Adrenal gland (tissue), 12 donors: ENCODE results near the gene ABHD13. TPM values are rescaled to one million over a fixed set of nuclear protein-coding genes. Genes with fewer than 3 reads are reported as not detected.

Experiments used
- DNase-seq, 7 donors: peaks; one replicate each; pipeline ENCODE4 v3.0.0-alpha.2; 2019 to 2020
- H3K27ac ChIP-seq, 5 donors: fragments of 200-600 bp; sonication (generic) in 4 of 5; 1 replicate in 3 of 5; 2 replicates in 2 of 5; pipeline versions ENCODE4 v1.5.1 to v1.8.0; 2016 to 2020; ENCODE audit warnings: mild to moderate bottlenecking in 1 of 5
- H3K27me3 ChIP-seq: fragments of 200-600 bp; 2 replicates; pipeline ENCODE4 v1.8.0; 2021
- H3K36me3 ChIP-seq, 2 donors: fragments of 200-600 bp; replicated peaks in 1 of 2; 1 replicate in 1 of 2; 2 replicates in 1 of 2; pipeline versions ENCODE4 v1.5.1 to v1.8.0; 2018 to 2022
- H3K4me1 ChIP-seq, 2 donors: fragments of 200-600 bp; replicated peaks in 1 of 2; 1 replicate in 1 of 2; 2 replicates in 1 of 2; pipeline versions ENCODE4 v1.5.1 to v1.8.0; 2018 to 2021
- H3K4me3 ChIP-seq, 4 donors: fragments of 200-600 bp; sonication (generic) in 3 of 4; one replicate each; pipeline ENCODE4 v1.5.1; 2016 to 2018
- H3K9me3 ChIP-seq, 3 donors: fragments of 200-600 bp; sonication (generic) in 1 of 3; replicated peaks in 1 of 3; 1 replicate in 2 of 3; 2 replicates in 1 of 3; pipeline versions ENCODE4 v1.5.1 to v1.8.0; 2016 to 2021
- CTCF ChIP-seq, 6 experiments: fragments of 450-650 bp in 4 of 6; fragments of 200-600 bp in 2 of 6; sonication (generic) in 1 of 6; IDR thresholded peaks; 1 replicate in 5 of 6; 2 replicates in 1 of 6; pipeline versions ENCODE4 v1.5.1 to v1.8.0; 2016 to 2021; ENCODE audit warnings: antibody characterized with exemption in 6 of 6, mild to moderate bottlenecking in 2 of 6, moderate library complexity in 1 of 6
- POLR2A ChIP-seq, 2 donors: fragments of 450-650 bp; IDR thresholded peaks; one replicate each; pipeline ENCODE4 v1.6.1; 2017; ENCODE audit warnings: antibody characterized with exemption in 2 of 2, mild to moderate bottlenecking in 2 of 2, moderate library complexity in 1 of 2
- WGBS, 4 donors: extraction: QIAGEN DNeasy Blood & Tissue Kit in 2 of 4; methylation state at CpG; one replicate each; pipeline versions ENCODE4 v1.1.5 to v1.1.7; 2013 to 2017; 5-methylcytosine and 5-hydroxymethylcytosine counted together
- intact Hi-C, 2 donors: fragments of 100-400 bp; cut with DNase I; formaldehyde crosslinking; loops; one replicate each; pipeline versions ENCODE4 v1.14.1 to v1.15.0; 2022 to 2023
- polyA plus RNA-seq, 3 donors: library from polyadenylated mRNA; stranded (reverse); fragments of 200-250 nt in 2 of 3; fragments of 350-450 nt in 1 of 3; fragmentation: Illumina TruSeq in 1 of 3; extraction: RNeasy Lipid Tissue Mini Kit (QIAGEN cat#74804) in 1 of 3; gene quantifications; one replicate each; pipeline ENCODE4 v1.2.3, GENCODE V29; 2013 to 2014
- total RNA-seq, 9 donors: library from RNA; depleted of rRNA in 4 of 9; stranded (reverse); fragments of >200 nt in 4 of 9; fragments of 120-200 nt in 1 of 9; fragmentation: NEBNext Ultra II Directional in 1 of 9; extraction: Animal tissue kit (Norgen Biotek cat#: 25700) in 1 of 9; gene quantifications; one replicate each; pipeline versions ENCODE4 v1.1.0 to v1.2.4, GENCODE V29; 2013 to 2023
- donor health status: healthy with polysubstance abuse.
- donor health status: Bipolar disorder and iron deficiency.
- donor health status: DM: yes; HTN: yes; CAD: no.
- donor health status: DM: no; HTN: no; CAD: no.
- donor health status: DM: no; HTN: no; CAD: no.
- donor health status: DM: yes; HTN: yes; CAD: no.

The ABHD13 gene
- total and polyA plus RNA-seq, 12 donors = 2.6 to 11.6 (median 8.3) TPM

DNA sequence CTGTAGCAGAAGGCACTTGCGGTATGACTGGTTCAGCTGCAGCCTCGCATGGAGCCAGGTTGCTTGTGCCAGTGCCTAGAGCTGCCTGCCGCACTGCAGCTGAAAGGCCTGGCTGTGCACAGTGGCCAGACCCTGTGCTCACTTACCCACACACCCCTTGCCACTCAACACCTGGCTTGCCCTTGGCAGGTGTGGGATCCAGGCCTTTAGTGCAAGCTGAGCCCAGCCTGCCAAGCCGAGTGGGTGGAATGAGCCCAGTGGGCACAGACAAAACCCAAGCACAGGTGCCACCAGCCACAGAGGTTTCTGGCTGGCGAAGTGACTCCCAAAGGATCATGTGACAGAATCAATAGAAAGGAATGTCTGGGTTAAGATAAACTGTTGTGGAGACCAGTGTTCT lies 22.3 kb upstream of the ABHD13 start:
- intact Hi-C loops = no loop called here
- H3K27ac ChIP-seq = no peak overlapping the region
- no peaks in the 10 kb centered on the region for H3K36me3 ChIP-seq
- 77 to 96% (median 87%) methylated on average over 3 to 5 of the region's 5 CpGs for WGBS, 4 donors
- no peaks in the 10 kb centered on the region for H3K9me3 ChIP-seq
- H3K4me3 ChIP-seq = no peak overlapping the region
- no peak for DNase-seq
- H3K27me3 ChIP-seq = peaks cover 4% of the 10 kb centered on the region
- H3K4me1 ChIP-seq = no peaks in the 10 kb centered on the region
- no peak for TF ChIP-seq CTCF (IDR thresholded peaks at IDR 0.05)
- TF ChIP-seq POLR2A (IDR thresholded peaks at IDR 0.05) = no peak

DNA sequence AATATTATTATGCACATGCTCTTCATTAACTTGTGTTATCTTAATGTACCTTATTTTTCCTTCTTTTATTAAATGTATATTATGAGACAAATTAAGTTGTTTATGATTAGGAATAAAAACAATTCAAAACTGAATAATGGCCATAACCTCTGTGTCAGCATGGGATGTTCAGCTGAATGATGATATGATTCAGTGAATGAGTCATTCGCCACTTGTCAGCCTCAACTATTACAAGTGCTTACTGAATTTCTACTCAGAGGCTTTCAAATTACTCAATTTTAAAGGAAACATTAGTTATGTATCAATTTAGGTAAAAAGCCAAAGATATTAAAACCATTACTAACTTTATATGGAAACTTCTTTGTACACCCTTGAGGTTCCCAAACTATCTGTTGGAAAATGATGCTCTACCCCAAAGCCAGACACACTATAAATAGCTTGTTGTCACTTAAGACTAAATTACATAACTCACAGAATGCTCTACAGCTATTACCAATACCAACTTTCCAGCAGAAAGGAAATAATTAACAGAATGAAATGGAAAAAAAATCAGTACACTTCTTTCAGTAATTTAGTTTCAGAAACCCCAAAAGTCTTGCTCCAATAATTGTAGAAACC lies 17.3 kb upstream of the ABHD13 start:
- Histone ChIP-seq H3K36me3 (no peaks in the 10 kb centered on the region), H3K27me3 (peaks cover 4% of the 10 kb centered on the region), H3K27ac (no peak overlapping the region), H3K4me1 (no peaks in the 10 kb centered on the region), H3K9me3 (no peaks in the 10 kb centered on the region), H3K4me3 (no peak overlapping the region)
- TF ChIP-seq CTCF (IDR thresholded peaks at IDR 0.05) = no peak
- TF ChIP-seq POLR2A (IDR thresholded peaks at IDR 0.05) = no peak
- 43 to 59% (median 53%) methylated on average over 1 of the region's 1 CpG for WGBS, 4 donors
- intact Hi-C loops = no loop called here
- no peak for DNase-seq

DNA sequence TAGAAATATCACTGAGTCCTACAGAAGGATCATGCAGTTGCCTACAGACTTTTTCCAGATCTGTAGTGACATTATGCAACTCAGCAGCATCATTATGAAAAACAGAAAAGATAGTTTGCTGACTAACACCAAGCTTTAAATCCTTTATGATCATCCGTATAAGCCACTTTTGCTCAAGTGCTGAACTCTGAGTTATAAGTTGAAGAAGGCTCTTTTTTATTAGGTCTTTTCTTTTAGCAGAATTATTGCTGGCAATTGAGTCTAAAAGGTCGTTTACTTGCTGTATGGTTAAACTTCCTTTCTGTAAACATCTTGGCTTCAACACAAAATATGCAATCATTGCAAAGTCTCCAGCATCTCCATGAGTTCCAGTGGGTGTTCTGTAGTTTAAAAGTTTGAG lies 7.6 kb upstream of the ABHD13 start:
- Histone ChIP-seq H3K4me1 (peaks cover under 1 to 3% of the 10 kb centered on the region in 2 donors), H3K27me3 (no peaks in the 10 kb centered on the region), H3K27ac (no peak overlapping the region), H3K9me3 (no peaks in the 10 kb centered on the region), H3K4me3 (no peak overlapping the region), H3K36me3 (peaks cover 0 to 16% of the 10 kb centered on the region in 2 donors)
- no peak for DNase-seq
- WGBS, 4 donors = 81 to 95% (median 89%) methylated on average over 2 of the region's 2 CpGs
- TF ChIP-seq POLR2A (IDR thresholded peaks at IDR 0.05) (no peak), CTCF (IDR thresholded peaks at IDR 0.05) (no peak)
- intact Hi-C loops = no loop called here

GRCh38 chr13:108212886-108213285 lies 5.3 kb upstream of the ABHD13 start:
- Histone ChIP-seq H3K27ac (no peak overlapping the region), H3K9me3 (no peaks in the 10 kb centered on the region), H3K4me3 (no peak overlapping the region), H3K27me3 (no peaks in the 10 kb centered on the region), H3K36me3 (peaks cover 0 to 16% of the 10 kb centered on the region in 2 donors), H3K4me1 (peaks cover 11 to 21% of the 10 kb centered on the region in 2 donors)
- TF ChIP-seq CTCF (IDR thresholded peaks at IDR 0.05) (no peak), POLR2A (IDR thresholded peaks at IDR 0.05) (no peak)
- 87 to 91% (median 88%) methylated on average over 4 of the region's 4 CpGs for WGBS, 4 donors
- intact Hi-C loops = no loop called here
- no peak for DNase-seq
